Activated CD8-positive, alpha-beta memory T cell treated with anti-CD3 and anti-CD28 coated beads for 36 hours (primary cell): ENCODE results near the gene ACTN4. TPM values are rescaled to one million over a fixed set of nuclear protein-coding genes. Genes with fewer than 3 reads are reported as not detected.

Experiments
- CTCF ChIA-PET: fragments of 350-600 bp; sonication (Branson Sonifier 250); formaldehyde crosslinking; loops from one replicate; lab custom pipeline; 2021; ENCODE audit warnings: antibody characterized with exemption; lab: Charles Lee
- POLR2A ChIA-PET: fragments of 350-600 bp; sonication (Branson Sonifier 250); formaldehyde crosslinking; loops from one replicate; lab custom pipeline; 2021; ENCODE audit warnings: antibody characterized with exemption; lab: Charles Lee
- total RNA-seq, 2 experiments: library from RNA; stranded (reverse); gene quantifications; one replicate each; pipeline ENCODE4 v1.2.3, GENCODE V29; 2021

Gene ACTN4
- total RNA-seq, 2 experiments from 2014 or later, result 292 to 301 TPM

DNA sequence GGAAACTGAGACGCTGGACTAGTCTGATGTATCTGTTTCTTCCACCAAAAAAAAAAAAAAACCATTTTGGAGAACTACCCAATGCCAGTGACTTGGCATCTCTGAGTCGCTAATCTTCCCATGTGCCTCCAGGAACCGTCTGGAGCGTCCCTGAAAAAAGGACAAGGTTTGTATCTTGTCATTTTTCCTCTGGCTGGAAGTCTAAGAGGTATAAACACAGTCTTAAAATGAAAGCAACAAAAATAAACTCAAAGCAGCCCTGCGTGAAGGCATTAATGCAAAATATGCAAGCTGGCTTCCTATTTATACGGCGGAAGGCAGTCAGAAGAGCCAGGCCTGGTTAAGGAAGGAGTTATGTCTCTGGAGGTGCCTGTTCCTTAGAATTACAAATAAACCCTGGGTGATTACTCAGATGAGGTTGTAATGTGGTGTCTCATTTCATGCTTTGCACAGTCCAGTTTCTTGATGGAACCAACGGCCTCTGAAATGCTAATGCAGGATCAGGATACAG, 20.3 kb downstream of the ACTN4 start:
- ChIA-PET CTCF (interaction anchor here (0.6 to 1.2 kb wide), 2 partner anchors 11 to 233 kb away, joined by 3 to 4 read pairs; no protein-coding TSS in a partner anchor), POLR2A (interaction anchor here (0.6 kb wide), 1 partner anchor 13 kb away, joined by 7 read pairs; no protein-coding TSS in a partner anchor)

DNA sequence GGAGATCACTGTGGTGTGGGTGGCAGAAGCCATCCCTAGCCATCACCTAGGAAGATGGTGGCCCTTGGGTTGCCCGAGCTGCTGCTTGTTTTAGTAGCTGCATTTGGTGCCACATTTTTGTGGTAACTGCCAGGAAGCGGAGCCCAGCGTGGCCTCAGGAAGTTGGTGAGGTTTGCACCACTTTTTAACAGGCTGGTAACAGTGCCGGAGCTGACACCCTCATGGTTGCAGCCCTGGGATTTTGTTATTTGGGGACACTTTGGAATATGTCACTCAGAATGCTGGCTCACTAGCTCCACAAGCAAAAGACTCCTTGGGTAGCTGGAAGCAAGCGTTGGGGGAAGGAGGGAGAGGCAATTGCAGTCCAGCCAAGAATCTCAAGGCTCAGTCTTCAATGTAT, 22.1 kb downstream of the ACTN4 start:
- ChIA-PET POLR2A (interaction anchor here (0.6 kb wide), 1 partner anchor 230 kb away, joined by 3 read pairs; the partner anchor contains the start of gene SIRT2), CTCF (interaction anchor here (0.6 to 1.7 kb wide), 3 partner anchors 10 to 259 kb away, joined by 3 to 6 read pairs (median 4); no protein-coding TSS in a partner anchor)

DNA sequence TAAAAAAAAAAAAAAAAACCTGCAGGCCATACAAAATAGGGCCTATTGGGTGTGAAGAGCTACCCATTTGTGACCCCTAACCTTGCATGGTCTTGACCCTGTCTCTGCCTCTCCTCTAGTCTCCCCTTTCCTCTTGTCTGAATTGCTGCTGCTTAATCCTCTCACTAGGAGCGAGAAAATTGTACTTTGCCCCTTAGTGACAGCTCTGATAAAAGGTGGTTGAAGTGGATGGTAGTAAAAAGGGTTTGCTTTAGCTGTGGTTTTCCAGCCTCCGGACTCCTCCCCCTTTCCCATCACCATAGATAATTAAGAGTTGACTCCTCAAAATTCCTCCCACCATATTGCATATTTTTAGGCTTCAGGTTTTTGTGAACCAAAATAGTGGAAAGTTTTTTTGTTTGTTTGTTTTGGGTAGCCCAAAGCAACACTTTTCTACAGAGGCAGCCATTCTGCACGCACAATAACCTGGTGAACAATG, 23.5 kb downstream of the ACTN4 start:
- ChIA-PET CTCF (interaction anchor here (0.6 to 1.7 kb wide), 2 partner anchors 16 to 17 kb away, joined by 3 to 6 read pairs; no protein-coding TSS in a partner anchor), POLR2A (interaction anchor here (0.6 kb wide), 1 partner anchor 13 kb away, joined by 3 read pairs; no protein-coding TSS in a partner anchor)

DNA sequence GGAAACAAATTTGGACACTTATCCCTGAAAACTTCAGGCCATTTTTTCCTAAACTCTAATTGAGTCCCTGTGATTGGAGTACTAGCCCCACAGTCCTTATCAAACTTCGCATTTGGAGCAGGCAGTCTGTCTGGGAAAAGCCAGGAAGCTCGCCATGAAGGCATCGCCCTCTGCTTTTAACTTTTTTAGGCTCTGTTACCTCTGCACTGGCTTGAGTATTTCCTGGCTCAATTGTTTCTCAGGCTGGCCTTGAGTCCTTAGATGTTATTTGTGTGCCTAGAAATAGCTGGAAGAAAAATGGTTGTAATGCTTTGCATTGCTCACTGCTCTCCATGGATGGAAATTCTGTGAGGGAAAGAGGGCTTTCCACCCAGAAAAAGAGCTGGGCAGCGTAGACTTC, 24.2 kb downstream of the ACTN4 start:
- ChIA-PET CTCF (no interaction called here), POLR2A (no interaction called here)

DNA sequence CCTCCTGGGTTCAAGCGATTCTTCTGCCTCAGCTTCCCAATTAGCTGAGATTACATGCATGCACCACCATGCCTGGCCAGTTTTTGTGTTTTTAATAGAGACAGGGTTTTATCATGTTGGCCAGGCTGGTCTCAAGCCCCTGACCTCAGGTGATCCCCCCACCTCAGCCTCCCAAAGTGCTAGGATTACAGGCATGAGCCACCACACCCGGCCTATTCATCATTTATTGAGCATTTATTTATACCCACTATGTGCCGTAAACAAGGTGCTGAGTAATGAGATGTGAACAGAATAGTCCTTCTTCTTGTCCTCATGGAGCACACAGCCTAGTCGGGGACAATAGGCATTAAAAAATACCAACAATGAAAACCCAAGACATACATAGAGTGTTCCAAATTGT, 25.6 kb downstream of the ACTN4 start:
- CTCF ChIA-PET, result no interaction called here
- POLR2A ChIA-PET, result no interaction called here

DNA sequence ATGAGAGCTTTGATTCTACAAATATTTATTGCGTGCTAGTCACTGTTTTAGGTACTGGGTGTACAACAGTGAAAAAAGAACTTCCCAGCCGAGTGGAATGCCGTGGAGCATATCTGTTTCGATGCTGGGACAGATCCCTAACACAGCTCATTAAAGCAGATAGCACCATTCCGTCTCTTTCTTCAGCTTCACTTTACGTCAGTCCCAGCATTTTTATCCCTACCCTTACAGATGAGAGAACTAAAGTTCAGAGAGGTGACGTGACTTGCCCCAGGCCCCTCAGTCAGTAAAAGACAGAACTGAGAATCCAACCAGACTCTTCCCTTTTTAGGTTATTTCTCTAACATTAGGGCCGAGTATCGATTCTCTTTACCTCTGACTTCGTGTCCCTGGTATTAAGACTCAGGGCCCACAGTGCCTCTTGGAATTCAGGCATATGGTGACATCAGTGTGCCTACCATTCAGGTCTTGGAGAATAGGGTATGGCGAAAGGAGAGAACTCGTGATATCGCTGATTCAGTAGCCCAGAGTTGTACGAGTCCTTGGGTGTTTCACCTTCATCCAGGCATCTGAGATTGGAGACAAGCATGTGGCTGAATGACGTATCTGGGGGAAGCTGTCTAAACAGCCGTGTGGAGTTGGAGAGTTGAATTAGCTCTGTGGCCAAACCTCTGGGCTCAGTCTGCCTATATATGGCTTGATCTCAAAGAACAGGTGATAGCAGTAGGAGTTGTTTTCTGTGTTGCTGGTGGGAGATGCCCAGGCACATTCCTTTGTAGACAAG, 27.1 kb downstream of the ACTN4 start:
- ChIA-PET CTCF (no interaction called here), POLR2A (no interaction called here)

DNA sequence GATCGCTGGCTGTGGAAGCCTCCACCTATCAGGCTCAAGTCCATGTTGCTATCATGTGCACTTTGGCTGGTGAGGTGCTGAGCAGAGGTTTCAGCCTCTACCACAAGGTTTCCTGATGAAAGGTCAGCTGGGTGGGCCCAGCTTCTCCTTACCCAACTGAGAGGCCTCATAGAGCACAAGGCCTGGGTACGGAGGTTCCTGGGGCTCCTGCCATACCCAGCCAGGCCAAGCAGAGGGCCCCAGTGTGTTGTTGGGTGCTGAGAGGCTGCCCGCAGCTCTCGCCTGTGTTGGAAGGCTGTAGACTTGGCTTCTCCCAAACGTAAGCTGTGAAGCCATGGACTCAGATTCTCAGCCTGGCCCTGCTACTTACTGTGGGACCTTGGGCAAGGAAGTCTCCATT, 28.2 kb downstream of the ACTN4 start:
- CTCF ChIA-PET, result interaction anchor here (0.6 kb wide), 1 partner anchor 780 kb away, joined by 3 read pairs; no protein-coding TSS in a partner anchor
- POLR2A ChIA-PET, result no interaction called here

DNA sequence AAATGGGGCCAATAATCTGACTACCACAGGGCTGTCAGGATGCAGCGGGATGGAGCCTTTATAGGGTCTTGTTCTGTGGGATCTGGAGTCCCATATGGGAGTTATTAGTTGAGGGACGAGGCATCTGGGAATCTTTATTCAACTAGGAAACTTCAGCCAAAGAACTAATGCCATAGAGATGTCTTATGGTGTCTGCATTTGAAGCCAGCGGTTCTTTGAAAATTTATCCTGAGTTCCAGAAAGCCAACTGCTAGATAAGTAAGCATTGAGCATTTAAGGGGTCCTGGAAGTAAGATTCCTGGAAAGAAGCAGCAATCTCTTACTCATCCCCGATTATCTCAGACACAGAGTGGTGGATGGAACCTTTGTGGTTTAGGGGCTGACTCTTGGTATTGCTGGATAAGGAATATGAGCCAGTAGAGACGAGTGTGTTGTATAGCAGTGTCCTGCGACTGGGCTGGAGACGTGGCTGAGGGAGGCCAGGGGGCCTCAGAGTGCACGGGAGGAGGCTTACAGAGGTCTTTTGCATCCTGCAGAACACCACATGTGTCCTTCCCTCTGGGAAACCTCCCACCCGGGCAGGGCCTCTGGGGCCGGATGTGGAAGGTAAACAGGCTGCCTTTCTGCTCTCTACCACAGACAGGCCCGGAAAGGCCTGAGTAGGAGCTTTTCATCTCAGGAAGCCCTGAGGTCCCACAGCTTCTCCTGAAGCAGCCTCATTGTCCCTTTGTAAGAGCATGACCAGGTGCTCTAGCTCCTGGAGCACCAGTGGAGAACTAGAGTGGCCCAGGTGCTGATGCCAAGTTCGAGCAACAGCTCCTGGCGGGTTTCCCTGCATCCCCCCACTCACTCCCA, 28.8 kb downstream of the ACTN4 start:
- CTCF ChIA-PET, result interaction anchor here (0.5 to 0.7 kb wide), 2 partner anchors 17 to 314 kb away, joined by 3 read pairs; no protein-coding TSS in a partner anchor
- POLR2A ChIA-PET, result no interaction called here

DNA sequence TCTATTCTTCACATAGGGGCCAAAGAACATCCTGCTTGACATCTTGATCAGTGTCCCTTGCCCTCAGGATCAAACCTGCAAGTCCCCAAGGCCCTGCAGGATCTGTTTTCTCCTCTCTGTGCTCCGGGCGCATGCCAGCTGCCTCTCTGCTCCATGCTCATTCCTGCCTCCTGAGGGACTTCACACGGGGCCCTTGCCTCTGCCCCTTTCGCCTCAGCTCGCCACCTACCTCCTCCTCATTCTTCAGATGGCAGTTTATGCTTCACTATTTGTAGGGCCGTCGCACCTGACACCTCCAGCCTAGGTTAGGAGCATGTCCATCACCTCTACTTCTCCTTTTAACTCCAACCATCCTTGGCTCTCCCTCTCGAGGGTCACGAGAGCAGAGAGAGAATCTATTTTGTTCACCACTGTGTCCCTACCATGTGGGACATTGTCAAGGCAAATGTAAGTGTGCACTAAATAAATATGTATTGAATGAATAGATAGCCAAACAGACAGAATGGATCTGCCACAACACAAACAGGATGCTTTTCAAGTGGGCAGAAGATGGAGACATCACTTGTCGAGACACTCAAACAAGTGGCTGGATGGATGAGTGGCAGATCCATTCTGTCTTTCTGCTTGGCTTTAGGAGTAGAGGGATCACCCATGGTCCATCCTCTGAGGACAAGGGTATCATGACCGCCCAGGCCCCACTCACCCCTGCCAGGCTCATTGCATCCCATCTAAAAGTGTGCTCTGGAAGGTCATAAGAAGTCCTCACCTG, 29.6 kb downstream of the ACTN4 start:
- ChIA-PET CTCF (interaction anchor here (0.5 to 0.7 kb wide), 2 partner anchors 18 to 315 kb away, joined by 3 read pairs; no protein-coding TSS in a partner anchor), POLR2A (no interaction called here)

DNA sequence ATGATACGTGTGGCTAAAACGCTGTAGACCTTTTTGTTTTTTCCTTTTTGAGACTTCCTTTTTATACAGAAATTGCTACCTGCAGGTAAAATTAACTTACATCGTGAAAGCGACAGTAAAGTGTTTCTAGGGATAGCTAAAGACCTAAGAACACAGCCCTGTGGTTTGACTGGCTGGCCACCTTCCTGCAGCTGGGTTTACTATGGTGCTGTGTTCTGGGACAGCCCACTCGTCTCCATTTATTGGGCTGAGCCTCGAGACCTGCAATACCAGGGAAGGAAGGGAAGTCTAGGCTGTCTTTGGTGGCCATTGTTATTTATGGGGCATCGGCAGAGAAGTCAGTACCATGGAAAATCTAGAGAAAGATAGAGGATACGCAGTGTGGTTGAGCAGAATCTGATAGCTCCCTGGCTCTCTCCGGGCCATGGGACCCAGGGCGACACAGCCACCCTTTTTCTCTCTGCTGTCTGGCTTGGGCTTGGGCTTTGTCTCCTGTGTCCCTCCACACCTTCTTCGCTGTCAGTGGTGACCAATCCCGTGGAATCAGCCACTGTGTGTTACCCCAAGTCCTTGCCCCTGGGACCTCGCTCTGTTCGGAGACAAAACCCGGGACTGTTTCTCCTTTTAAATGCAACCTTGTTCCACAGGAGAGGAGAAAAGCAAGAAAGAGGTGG, 30.9 kb downstream of the ACTN4 start:
- ChIA-PET CTCF (no interaction called here), POLR2A (no interaction called here)

DNA sequence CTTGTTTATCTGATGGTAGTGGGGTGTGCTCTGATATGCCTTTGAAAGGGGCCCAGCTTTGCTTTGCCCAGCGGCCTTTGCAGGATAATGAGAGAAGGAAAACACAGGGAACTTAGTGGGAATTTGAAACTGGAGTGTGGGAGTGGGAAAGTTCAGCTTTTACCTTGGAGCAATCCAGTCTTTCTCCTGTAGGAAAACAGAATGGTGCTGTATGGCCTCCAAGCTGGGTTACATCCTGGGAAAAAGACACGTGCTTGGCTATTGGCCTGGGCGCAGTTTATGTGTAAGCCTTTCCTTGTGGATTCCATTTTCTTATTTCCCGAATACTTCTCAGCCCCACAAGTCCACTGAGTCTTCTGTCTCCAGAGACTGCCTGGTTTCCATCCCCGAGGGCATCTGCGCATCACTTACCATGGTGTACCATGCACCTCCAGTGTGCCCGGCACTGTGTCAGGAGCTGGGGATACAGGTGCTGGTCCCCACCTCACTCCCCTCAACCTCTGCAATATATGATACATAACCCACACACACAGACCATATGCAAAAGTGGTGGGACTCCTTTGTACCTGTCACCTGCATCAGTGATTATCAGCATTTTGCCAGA, 31.5 kb downstream of the ACTN4 start:
- CTCF ChIA-PET, result no interaction called here
- POLR2A ChIA-PET, result no interaction called here

DNA sequence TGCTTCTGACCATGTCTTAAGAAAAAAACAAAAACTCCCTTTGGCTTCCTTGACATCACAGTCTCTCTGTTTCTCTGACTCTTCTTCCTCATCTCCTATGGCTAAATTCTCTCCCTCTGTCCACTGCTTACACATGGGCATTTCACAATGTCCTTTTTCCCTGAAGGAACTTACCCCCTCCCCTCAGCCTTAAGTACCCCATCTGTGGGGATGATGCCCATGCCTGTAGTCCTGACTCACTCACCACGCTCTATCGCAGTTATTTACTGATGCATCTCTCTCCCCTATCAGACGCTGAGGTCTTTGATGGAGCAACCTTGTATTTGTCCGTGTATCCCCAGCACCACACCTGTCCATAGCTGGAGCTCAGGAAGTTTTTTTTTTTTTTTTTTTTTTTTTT, 32.4 kb downstream of the ACTN4 start:
- ChIA-PET CTCF (interaction anchor here (0.6 kb wide), 2 partner anchors 39 to 45 kb away, joined by 3 to 5 read pairs; no protein-coding TSS in a partner anchor), POLR2A (interaction anchor here (0.6 kb wide), 1 partner anchor 255 kb away, joined by 3 read pairs; no protein-coding TSS in a partner anchor)

DNA sequence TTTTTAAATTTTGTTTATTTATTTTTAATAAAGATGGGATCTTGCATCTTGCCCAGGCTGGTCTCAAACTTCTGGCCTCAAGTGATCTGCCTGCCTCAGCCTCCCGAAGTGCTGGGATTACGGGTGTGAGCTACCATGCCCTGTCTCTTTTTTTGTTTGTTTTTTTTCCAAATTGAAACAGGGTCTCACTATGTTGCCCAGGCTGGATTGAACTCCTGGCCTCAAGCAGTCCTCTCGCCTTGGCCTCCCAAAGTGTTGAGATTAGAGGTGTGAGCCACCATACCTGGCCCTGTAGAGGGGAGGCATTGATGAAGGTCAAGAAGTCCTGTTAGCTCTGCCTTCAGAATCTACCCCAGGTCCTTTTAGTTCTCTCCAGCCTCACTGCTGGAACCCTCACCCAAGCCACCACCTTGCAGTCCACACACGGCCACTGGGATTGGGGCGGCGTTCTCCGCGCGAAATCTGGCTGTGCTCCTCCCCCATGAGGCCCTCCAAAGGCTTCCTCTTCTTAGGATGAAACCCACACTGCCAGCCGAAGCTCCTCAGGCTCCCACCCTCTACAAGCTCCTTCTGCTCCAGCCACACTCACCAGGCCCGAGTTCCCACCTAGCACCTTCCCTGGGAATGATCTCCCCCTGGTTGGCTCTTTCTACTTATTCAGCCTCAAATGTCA, 34.9 kb downstream of the ACTN4 start:
- CTCF ChIA-PET, result interaction anchor here (0.7 to 2.0 kb wide), 2 partner anchors 15 to 21 kb away, joined by 3 to 4 read pairs; no protein-coding TSS in a partner anchor
- POLR2A ChIA-PET, result interaction anchor here (0.6 kb wide), 1 partner anchor 30 kb away, joined by 3 read pairs; no protein-coding TSS in a partner anchor

DNA sequence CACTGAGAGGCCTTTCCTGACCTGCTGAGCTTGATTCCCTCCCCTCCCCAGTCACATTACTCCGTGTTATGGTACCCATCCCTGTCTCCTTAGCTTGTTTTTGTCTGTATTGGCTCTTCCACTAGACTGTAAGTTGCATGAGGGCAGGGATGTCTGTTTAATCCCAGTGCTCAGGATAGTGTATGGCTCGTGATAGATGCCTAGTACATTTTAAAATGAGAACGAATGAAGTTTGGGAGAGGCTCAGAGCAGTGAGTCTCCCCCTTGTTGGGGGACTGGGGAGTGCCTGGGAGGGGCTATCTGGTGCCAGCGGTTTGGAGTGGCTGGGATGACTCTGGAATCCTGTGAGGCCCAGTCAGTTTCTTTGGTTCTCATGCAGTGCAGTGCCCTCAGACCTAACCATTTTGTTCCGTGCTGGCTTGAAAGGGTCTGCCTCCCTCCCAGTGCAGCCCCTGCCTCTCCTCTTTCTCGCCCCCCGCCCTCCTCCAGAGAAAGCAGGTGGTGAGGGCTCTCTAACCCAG, 35.5 kb downstream of the ACTN4 start:
- CTCF ChIA-PET, result interaction anchor here (0.7 to 2.0 kb wide), 2 partner anchors 15 to 22 kb away, joined by 3 to 4 read pairs; no protein-coding TSS in a partner anchor
- POLR2A ChIA-PET, result no interaction called here

DNA sequence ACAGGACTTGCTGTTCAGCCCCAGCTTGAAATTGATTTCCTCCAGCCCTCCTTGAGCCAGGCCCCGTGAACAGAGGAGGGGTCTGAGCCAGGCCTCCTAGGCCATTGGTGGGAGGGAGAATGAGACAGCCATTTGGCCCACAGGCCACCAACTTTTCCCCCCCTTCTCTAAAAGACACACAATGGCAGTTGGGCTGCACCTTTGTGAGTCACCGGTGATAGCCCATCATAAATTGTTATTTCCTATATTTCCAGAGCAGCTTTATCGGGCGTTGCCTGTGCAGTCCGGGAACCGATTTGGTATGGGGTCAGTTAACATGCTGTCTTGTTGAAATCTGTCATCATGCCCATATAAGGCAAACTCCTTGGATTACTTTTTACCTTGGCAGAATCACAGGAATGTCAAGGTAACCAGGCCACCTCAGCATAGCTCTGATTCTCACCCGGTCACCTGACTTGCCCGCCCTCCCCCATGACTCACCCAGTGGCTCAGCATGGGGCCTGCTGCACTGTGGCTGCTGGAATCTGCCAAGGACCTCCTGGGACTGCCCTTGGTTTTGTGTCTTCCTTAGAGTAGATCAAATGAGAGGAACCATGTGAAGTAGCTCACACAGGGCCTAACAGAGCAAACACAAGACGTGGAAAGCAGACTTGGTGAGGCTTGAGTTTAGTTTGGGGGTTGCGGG, 36.1 kb downstream of the ACTN4 start:
- POLR2A ChIA-PET, result no interaction called here
- CTCF ChIA-PET, result interaction anchor here (2.0 kb wide), 1 partner anchor 23 kb away, joined by 4 read pairs; no protein-coding TSS in a partner anchor
